ENCODE data around the gene KHDC4.
A peak's percentile ranks its signal among the peaks of the same experiment; 100 is the strongest.

Gene KHDC4

DNA sequence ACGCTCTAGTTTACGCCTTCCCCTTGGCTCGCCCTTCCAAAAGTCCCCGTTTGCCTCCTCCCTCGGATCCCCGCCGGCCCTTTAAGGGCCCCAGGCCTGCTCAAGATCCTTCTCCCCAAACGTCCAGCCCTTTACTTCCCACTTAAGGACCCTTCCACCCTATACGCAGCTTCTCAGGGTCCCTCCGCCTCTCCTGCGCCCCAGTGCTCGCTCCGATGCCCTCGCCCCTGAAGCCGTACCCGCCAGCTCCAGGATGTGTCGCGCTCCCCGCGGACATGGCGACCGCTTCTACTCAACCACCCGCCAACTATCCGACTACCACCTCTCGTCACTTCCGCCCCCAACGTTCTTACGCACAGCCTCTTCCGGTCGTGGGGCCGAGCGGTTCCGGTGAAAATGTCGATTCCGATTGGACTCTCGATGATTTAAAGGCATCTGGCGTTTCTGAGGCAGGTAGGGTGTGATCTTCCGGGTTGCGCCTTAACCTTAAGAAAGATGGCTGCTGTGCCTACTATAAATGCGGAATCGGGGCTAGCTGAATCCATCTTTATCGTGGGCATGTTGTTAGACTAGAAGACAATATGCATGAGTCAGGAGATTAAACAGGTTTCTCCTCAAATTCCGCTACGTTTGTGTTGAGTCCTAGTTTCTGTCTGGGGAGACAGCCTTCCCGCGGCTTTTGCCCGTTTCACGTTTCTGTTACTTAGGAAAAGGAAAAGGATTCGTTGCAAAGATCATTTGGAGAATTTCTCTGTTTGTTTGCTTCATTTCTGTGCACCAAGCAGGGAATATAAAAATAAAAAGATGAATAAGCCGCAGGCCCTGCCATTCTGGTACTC is at the start of gene KHDC4:
Gene KHDC4, minus strand, starts transcription at position 317 of the 839 bp plus-strand sequence. Its CDS starts 40 bp downstream, at position 277.
- peak; percentile 96 for DNase-seq

- DNase-seq = no peak
Measured at GRCh38 chr1:155983191-155984024, 49.2 kb upstream of the KHDC4 start.

DNA sequence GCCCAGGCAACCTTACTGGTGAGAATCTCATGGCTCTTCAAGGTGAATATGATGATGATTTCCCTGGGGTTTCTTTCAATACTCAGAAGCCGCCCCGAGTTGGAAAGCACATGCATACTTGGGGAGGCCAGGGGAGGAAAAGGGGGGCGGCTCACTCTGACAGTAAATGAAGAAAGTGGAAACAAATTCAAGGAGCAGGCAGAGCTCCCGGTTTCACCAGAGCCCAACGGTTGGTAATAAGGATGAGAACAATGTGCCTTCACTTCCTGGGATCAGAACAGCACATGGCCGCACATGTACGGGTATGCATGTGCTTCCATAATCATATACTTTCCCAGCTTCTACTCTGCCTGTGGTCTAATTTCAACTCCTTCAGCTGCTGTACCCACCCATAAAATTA is 47.9 kb upstream of the KHDC4 start:
- DNase-seq = no peak

DNA sequence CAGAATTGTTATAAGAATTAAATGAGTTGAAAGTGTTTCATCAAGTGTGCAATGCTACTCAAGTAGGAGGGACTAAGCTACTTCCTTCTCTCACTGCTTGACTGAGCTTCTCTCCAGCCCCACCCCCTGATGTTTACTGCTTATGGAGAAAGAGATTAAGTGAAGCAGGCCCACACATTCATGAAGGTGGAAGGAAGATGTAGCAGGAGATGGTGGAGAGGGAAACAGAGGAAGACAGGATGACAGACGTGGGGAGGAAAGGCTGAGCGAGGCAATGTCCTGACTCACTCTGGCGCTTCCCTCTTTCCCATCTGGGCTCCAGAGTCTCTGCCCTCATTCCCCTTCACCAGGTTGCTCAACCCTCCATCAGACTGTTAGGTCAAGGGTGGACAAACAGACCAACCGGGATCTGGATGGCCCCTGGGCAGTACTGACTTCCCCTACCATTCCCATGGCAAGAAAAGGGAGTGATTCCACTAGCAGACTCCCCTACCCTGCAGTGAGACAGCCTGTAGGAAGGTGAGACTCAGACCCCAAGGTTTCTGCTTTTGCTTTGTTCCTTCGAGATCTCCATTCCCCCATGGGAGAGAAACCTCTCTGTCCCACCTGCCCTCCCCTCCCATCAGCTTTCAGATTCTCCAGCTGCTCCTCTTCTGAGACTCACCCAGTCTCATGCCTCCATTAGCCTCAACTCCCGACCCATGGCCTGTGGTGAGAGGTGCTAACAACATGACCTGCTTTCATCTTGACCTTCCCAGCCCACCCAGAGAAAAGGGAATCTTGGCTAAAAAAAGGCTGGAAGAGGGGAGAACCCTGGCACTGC is 47.3 kb upstream of the KHDC4 start:
- DNase-seq = no peak

- no peak for DNase-seq
Measured at GRCh38 chr1:155979597-155980343, 45.6 kb upstream of the KHDC4 start.

GRCh38 chr1:155978973-155979429 is 44.8 kb upstream of the KHDC4 start:
- no peak for DNase-seq

GRCh38 chr1:155978325-155978972 is 44.2 kb upstream of the KHDC4 start, which contains the start of gene ARHGEF2:
ARHGEF2 (minus strand) TSS chr1:155978547; CDS start chr1:155978427, 120 bp downstream.
- no peak for DNase-seq

DNA sequence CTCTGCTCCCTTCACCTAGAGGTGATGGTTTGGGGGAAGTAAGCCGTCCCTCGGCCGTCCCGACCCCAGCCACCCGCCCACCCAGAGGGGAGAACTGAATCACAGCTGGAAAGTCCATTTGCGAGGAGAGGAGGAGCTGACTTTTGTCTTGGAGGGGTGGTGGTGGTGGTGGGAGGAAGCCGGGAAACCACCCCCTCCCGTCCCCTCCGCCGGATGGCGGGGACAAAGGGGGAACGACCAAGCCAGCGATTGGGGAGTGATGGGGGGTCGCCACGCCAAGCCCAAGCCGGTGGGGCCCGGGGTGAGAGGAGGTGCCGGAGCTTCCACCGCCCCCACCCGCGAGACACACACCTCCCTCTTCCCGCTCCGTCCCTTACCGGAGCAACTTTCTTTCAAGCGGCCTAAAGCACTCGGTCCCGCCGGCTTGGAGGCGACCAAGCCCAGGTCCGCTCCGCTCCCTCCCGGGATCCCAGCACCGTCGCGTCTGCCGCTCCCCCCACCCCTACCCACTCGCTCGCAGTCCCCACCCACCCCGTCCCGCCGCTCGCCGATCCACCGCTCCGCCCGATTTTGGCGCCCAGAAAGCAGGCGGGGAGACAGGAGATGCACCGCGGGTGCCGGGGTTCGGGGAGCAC is 43.6 kb upstream of the KHDC4 start:
- no peak for DNase-seq

- no peak for DNase-seq
Measured at GRCh38 chr1:155976913-155977689, 42.9 kb upstream of the KHDC4 start.

DNA sequence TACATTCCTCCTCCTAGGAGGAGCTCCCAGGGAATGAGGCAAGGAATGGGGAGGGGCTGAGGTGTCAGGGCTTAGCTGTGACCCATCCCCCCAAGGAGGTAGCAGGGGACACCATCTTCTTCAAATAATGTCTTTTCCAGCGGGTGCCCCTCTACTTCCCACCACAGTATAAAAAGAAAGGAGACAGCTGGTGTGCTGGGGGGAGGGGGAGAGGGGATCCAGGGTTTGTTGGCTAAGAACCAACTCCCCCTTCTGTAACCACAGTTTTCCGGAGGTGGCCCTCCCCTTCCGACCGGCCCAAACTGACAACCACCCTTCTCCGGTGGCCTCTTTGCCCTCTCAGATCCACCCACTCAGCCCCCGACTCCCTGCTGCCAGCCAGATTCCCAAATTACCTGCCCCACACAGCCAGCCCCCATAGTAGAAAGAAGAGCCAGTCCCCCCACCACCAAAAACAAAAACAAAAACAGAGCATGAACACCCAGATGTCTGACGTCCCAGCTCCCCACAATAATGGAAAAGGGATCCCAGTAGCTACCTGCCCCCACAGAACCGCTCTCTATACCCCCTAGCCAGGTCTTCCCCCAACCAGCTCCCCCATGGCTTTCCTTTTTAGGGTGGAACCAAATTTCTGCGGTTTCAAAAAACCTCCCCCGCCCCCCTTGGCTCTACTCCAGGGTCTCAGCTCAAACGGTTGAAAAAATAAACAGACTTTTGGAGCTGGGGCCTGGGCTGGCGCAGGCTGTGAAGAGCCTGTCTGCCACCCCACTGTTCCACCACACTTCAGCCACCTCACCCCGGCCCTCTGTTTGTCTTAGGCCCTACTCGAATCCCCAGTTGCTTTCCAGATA is 42.1 kb upstream of the KHDC4 start:
- peak; percentile 72 for DNase-seq

DNA sequence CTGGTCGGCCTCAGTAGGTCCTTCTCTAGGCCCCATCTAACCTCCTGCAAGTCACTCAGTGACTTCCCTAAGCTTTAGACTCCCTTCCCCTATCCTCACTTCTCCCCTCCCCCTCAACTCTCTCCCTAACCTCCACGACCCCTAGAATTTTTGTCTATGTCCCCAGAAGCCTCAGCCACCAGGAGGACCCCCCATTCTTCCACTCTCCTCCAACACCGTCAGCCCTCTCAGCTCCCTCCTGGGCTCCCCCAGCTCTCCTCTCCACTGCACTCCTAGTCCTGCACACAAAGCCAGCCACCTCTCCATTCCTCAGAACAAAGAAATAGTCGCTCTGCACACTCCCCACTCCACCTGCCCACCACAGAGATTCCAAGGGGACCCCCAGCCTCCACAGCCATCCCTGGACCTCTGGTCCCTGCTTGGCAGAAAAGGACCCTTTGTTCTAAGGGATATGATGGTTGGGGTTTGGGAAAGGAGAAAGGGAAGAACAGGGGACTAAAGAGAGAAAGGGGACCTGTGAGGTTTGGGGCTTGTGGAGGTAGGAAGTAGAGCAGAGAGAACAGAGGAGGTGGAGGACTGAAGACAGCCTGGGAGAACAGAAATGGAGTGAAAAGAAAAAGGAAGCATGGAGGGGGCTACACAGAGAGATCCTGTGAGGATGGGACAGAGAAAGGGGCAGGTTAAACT is 41.3 kb upstream of the KHDC4 start:
- DNase-seq = no peak

- no peak for DNase-seq
Measured at GRCh38 chr1:155974208-155975115, 40.2 kb upstream of the KHDC4 start.

DNA sequence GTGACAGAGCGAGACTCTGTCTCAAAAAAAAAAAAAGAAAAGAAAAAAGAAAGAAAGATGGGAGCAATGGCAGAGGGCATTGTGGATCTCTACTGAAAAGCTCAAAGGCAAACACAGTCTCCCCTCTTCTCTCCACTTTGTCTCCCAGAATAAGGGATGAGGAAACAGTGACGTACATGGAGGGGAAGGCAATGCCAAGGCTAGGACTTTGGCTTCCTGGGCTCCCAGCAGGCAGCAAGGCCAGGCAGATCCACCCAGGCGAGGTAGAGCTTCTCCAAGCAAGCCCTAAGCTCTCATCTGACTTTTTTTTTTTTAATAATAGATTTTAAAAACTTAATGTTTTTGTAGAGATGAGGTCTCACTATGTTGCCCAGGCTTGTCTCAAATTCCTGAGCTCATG is 39.5 kb upstream of the KHDC4 start:
- DNase-seq = no peak

DNA sequence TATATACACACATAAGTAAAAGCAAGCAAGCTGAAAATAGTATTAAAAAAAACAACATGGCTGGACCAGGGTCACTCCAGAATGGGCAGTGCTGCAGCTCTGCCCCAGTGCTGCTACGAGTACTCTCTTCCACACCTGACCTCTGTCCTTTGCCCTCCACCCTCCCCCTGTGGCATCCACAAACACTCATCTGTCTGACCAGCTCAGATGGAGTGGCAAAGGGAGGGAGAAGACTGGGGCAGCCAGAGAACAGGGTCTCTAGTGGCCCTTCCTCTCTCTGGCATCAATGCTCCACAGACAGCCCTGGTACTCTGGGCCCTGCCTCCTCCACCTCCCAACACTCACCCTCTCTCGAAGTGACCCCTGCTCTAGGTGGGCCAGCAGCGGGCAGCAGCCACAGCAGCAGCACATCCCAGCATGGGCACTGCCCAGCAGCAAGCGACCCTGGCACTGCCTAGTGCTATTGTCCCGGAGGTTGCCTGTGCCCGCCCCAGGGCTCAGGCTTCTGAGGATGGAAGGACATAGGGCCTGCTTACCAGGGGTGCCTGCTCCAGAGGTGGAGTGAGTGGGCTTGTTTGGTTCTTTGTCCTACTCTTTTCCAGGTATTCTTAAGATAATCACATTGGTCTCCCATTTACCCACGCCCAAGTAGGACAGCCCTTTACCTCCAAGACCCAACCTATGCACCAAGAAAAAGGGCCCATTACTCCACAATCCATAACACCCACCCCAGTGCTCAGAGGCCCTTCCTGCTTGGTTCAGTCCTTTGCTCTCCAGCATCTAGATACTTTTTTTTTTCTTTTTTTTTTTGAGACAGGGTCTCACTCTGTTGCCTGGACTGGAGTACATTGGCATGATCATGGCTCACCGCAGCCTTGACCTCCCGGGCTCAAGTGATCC is 37.9 kb upstream of the KHDC4 start:
- no peak for DNase-seq

DNA sequence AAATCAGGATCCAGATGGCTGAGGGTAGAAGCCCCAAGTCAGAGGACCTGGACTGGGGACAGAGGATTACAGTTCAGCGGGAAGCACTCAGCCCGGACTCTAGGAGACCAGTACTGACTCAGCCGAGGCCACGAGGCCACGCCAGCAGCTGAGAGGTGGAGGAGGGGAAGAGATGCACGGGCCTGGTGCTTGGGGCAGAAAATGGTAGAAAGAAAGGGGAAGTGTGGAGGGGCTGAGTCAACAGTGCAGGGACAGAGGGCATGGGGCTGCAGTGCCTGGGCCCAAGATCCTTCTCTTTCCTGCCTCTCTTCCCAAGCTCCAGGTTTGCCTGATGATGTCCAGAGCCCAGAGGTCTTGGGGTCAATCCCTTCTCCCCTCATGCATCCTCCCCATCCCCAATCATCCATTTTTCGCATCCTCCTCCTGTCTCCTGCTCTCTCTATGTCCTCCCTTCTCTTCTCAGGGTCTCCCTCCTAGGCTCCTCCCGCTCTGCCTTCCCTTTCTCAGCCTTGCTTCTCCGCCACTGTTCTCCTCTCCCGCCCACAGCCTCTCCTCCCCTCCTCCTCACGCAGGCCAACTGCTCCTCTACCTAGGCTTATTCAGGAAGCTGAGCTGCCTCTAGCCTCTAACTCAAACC is 36.4 kb upstream of the KHDC4 start:
- peak; percentile 36 for DNase-seq

DNA sequence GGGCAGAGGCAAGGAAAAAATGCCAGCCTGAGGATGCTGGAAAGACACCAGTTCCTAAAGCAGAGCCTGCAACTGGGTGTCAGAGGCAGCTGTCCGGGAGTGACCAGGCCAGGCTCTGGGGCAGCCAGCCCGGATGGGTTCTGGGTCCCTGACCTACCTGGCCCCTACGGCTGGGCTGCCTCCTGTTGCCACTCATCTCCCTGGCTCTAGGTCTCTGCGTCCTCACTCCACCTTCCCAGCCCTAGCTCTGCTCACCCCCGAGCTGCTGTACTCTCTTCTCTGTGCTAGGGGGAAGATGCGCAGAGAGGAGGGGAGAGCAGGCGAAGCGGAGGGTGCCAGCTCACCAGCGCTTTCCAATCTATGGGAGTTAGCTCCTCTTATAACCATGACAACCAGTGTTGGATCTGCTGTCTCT is 35.2 kb upstream of the KHDC4 start:
- no peak for DNase-seq
